SIG-M5 treated with dmso at 0.1 percent for 504 hours (cell line): Measurements from ENCODE around the gene NR4A3.

ENCODE experiments used
- DNase-seq: peaks from one replicate; lab custom pipeline; 2025; ENCODE audit not compliant: unreplicated experiment; lab: John Stamatoyannopoulos, UW

NR4A3 gene

GRCh38 chr9:99813739-99814138 lies 7.9 kb upstream of the NR4A3 start:
- DNase-seq = no peak

- no peak for DNase-seq
These were observed 7.3 kb upstream of the NR4A3 start for GRCh38 chr9:99814359-99814758.

- no peak for DNase-seq
These were observed 5.3 kb upstream of the NR4A3 start for GRCh38 chr9:99816392-99816791.

- DNase-seq = no peak
These were observed 3.2 kb upstream of the NR4A3 start for GRCh38 chr9:99818500-99818899.

GRCh38 chr9:99819123-99819855 lies 2.4 kb upstream of the NR4A3 start:
- peak; percentile 89 for DNase-seq

GRCh38 chr9:99819856-99820684 lies 1.6 kb upstream of the NR4A3 start:
- DNase-seq = peak; percentile 86

- peak; percentile 60 for DNase-seq
These were observed 845 bp upstream of the NR4A3 start for GRCh38 chr9:99820685-99821395.

GRCh38 chr9:99822109-99822805 lies 572 bp downstream of the NR4A3 start:
- DNase-seq = peak; percentile 55

GRCh38 chr9:99822806-99823591 lies 1.3 kb downstream of the NR4A3 start:
- peak; percentile 55 for DNase-seq

GRCh38 chr9:99823681-99824377 lies 2.1 kb downstream of the NR4A3 start:
- no peak for DNase-seq

GRCh38 chr9:99824378-99825171 lies 2.9 kb downstream of the NR4A3 start:
- DNase-seq = peak; percentile 2

- DNase-seq = no peak
These were observed 3.7 kb downstream of the NR4A3 start for GRCh38 chr9:99825172-99826046.

GRCh38 chr9:99826579-99826978 lies 4.9 kb downstream of the NR4A3 start:
- DNase-seq = no peak

GRCh38 chr9:99827244-99827643 lies 5.6 kb downstream of the NR4A3 start:
- DNase-seq = no peak

GRCh38 chr9:99828054-99828416 lies 6.3 kb downstream of the NR4A3 start:
- no peak for DNase-seq

- DNase-seq = no peak
These were observed 6.9 kb downstream of the NR4A3 start for GRCh38 chr9:99828417-99829176.

GRCh38 chr9:99831857-99832557 lies 10.3 kb downstream of the NR4A3 start:
- no peak for DNase-seq
